Retina (tissue), 1 donor: ENCODE data around the gene TEC.
"Not testable (repeated sequence)": the region's sequence is repeated elsewhere in the genome, so short reads cannot be mapped to it uniquely, and the experiment has no call there.

Experiments
- DNase-seq: peaks from one replicate; pipeline ENCODE4 v3.0.0-alpha.2; 2016

Gene TEC

DNA sequence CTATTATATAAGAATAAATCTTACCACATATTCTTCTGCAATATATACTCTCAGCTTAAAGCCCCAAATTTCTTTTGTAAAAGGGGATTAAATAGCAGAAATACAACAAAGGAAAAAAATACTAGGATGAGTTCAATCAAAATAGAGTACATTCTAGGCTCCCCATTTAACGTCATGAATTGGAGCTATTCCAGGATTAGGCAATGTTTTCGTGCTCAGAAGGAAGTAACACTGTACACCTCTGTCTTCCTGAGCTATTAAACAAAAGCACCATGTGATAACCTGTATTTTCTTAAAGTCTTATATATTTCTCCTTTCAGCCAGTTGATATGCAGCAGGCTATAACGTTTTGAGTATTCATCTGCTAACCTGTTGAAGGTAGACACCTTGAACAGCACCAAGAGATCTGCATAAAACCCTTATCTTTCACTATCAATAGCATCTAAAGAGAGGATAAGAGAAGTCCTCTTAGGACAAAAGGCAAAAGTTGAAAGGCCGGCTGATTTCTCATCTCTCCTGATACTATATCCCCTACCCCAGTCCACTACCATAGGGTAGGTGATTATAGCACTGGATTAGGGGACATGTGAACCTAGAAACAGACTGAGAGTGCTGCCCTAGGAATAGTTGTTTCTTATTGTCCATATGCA is 31.5 kb downstream of the TEC start:
- DNase-seq = no peak

DNA sequence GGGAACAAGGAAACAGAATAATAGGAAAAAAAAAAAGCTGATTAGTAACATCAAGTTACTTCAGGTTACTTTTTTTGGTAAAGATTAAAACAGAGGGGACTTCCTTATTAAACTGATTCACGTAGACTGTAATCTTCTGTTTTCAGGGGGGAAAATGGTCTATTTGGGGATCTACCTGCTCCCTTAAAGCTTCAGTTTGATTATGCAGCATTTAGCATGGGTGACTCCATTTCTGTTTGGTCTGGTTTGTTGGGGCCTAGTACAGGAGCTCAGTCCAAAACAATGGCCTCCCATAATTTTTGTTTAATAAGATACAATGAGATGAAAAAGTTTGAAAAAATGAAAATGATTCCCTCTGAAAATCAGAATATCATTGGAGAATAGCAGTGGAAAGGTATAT is 34.6 kb downstream of the TEC start:
- DNase-seq = no peak

DNA sequence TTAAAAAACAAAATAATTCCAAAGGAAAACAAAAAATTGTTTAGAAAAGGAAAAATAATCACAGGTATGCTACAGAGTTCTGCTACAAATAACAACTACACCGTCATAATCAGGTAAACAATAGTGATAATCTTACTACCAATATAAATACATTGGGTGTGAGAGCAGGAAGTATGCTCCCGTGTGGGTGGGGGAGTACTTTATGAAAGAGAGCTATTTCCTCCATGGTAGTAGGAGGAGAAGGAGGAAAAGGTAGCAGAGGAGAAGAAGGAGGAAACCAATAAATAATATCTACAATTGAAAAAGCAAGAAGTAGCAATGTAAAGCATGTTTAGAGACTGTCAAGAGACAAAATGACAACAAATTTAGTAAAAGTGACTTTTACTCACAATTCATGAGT is 35.1 kb downstream of the TEC start:
- no peak for DNase-seq

- no peak for DNase-seq
These were observed 40.7 kb downstream of the TEC start for GRCh38 chr4:48228949-48229348.

GRCh38 chr4:48227662-48228061 is 42.0 kb downstream of the TEC start:
- no peak for DNase-seq

DNA sequence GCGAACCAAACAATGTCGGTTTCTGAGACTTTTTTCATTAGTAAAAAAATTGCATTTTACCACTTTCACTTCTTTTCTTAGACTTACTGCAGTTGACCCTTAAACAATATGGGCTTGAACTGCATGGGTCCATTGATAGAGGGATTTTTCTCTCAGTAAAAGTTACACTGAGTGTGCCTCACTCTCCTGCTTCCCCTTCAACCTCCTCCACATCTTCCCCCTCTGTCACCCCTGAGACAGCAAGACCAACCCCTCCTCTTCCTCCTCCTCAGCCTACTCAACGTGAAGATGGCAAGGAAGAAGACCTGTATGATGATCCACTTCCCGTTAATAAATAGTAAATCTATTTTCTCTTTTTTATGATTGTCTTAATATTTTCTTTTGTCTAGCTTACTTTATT is 43.4 kb downstream of the TEC start:
- DNase-seq = no peak

GRCh38 chr4:48225368-48226141 is 44.1 kb downstream of the TEC start:
- no peak for DNase-seq

- no peak for DNase-seq
These were observed 45.0 kb downstream of the TEC start for GRCh38 chr4:48224606-48225005.

DNA sequence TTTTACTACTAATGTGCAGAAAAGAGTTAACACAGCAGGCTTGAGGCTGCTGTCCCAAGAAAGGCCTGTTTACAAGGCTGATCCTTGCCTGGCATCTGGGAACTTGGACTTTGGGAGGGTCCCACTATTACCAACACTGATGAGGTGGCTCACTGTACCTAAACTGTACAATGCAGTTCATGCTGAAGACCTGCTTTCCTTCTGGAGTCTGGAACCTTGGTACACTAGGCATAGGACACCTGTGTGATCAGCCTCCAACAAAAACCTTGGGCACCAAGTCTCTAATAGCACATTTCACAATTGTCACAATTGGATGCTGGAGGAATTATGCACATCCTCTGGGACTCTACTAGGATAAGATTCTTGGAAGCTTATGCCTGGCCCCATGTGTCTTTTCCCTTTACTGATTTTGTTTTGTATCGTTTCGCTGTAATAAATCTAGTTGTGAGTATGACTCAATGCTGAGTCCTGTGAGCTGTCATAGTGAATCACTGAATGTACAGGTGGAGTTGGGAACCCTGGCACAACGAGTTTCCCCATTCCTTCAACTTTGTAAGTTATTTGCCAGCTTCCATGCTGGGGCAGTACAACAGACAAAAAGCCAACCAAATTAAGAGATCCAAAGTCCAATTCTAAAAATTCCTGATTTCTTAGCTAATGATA is 45.9 kb downstream of the TEC start:
- DNase-seq = no peak

- no peak for DNase-seq
These were observed 47.1 kb downstream of the TEC start for GRCh38 chr4:48222491-48222890.

- not testable (repeated sequence) for DNase-seq
These were observed 50.2 kb downstream of the TEC start for GRCh38 chr4:48219430-48219829.

- DNase-seq = no peak
These were observed 53.1 kb downstream of the TEC start for GRCh38 chr4:48216563-48216962.

GRCh38 chr4:48215977-48216376 is 53.7 kb downstream of the TEC start:
- no peak for DNase-seq

DNA sequence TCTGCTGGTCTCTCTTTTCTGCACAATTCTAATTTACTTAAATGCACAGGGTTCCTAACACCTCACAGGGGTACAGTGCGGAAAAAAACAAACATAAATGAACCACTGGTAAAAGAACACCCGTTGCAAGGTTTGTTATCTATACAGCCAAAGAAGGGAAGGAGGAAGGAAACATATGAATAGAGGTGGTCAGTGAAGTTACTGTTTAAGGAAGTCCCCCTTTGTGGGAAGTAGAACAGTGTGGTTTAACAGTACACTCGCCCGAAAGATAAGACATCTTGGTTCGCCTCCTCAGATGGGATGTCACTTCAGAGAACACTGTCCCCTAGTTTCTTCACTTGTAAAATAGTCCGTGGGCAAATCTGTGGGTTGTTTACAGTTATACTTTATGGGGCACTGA is 57.5 kb downstream of the TEC start:
- no peak for DNase-seq

- no peak for DNase-seq
These were observed 58.7 kb downstream of the TEC start for GRCh38 chr4:48210966-48211328.

DNA sequence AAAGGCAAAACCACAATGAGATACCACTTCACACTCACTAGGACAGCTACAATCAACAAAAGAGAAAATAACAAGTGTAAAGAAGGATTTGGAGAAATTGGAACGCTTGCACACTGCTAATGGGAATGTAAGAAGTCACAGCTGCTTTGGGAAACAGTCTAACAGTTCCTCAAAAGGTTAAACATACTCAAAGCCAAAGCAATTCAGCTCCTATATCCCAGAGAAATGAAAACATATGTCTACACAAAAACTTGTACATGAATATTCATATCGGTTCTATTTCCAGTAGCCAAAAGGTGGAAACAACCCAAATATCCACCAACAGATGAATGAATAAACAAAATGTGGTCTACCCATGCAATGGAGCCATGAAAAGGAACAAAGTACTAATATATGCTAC is 64.0 kb downstream of the TEC start:
- no peak for DNase-seq

GRCh38 chr4:48205107-48205506 is 64.5 kb downstream of the TEC start:
- DNase-seq = no peak

- no peak for DNase-seq
These were observed 65.8 kb downstream of the TEC start for GRCh38 chr4:48203819-48204218.

DNA sequence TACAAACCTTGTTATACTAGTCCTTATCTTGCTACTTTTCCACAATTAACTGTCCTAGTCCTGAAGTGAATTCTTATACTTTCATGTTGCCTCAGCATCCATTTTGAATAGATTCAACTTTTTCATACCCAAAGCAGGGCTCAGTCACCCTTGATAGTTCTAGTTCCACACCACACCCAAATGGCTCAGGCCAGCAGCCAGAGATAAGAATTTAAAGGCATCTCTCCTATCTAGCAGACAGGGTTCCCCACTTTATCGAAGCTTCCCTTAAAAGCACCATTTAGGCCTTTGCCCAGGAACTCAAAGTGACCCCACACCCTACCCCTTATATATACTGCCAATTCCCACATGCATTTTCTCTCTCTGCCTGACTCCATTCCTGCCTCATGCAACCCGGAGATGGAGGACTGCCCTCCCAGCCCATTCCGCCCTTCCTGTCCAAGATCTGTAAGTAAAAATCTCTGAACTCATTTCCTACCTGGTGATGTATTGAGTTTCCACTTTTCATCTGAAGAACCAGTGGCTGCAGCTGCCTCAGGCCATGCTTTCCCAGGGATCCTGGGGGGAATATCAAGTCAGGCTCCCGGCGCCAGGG is 71.9 kb downstream of the TEC start:
- DNase-seq = no peak

DNA sequence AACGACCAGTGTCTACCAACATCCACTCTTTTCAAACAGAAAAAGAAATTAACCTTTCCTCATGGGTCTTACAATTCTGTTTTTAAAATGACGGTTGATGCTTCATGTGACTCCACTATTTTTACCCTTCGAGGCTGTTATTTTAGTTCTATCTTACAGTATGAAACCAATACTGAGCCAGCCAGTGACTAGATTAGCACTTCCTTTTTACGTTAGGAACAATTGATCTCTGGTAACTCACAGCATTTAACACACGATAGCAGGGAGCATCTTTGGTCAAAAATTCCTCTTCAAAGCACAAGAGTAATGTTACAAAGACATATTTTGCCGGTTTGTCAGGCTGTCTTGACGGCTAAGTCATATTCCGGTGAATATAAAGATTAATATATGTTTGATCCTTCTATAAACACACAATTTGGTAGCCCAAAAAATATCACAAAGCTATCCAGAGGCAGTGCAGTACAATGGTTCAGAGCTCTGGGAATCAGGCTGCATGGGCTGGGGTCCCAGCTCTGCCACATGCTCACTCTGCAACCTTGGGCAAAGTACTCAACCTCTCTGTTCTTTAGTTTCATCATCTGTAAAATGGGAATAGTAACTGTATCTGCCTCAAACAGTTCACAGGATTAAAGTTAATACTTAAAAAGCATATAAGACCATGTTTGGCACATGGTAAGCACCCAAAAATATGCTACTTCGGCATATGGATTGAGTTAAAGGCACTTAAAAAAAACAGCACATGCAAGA is 72.7 kb downstream of the TEC start:
- no peak for DNase-seq

GRCh38 chr4:48195853-48196252 is 73.8 kb downstream of the TEC start:
- DNase-seq = peak; percentile 4

- DNase-seq = peak; percentile 11
These were observed 74.3 kb downstream of the TEC start for GRCh38 chr4:48195374-48195773.

GRCh38 chr4:48194971-48195370 is 74.7 kb downstream of the TEC start:
- DNase-seq = peak; percentile 9
